Cardiac muscle cell (in vitro differentiated cells and primary cell): ENCODE data around the gene IWS1. TPM values are rescaled to one million over a fixed set of nuclear protein-coding genes. Genes with fewer than 3 reads are reported as not detected.
"Not testable (repeated sequence)": the region's sequence is repeated elsewhere in the genome, so short reads cannot be mapped to it uniquely, and the experiment has no call there.

Source experiments
- DNase-seq, 2 donors: peaks; one replicate each; pipeline versions ENCODE4 v3.0.0 to v3.0.0-alpha.2; 2010 to 2017; ENCODE audit warnings: low read depth in 1 of 2, low spot score in 1 of 2
- H3K27ac ChIP-seq: fragments of 200-600 bp; sonication (generic); 2 replicates; pipeline ENCODE4 v1.5.1; 2016
- H3K27me3 ChIP-seq: fragments of 200-600 bp; sonication (generic); 2 replicates; pipeline ENCODE4 v1.6.0; 2016; ENCODE audit warnings: control low read depth
- H3K36me3 ChIP-seq: fragments of 200-600 bp; sonication (generic); 2 replicates; pipeline ENCODE4 v1.5.1; 2016; ENCODE audit warnings: control low read depth
- H3K4me1 ChIP-seq: fragments of 200-600 bp; sonication (generic); 2 replicates; pipeline ENCODE4 v1.8.1; 2017; ENCODE audit warnings: low read depth, mild to moderate bottlenecking, mixed run types
- H3K4me3 ChIP-seq: fragments of 200-600 bp; sonication (generic); 2 replicates; pipeline ENCODE4 v1.5.1; 2016; ENCODE audit warnings: mild to moderate bottlenecking
- H3K9me3 ChIP-seq: fragments of 200-600 bp; sonication (generic); 2 replicates; pipeline ENCODE4 v1.5.1; 2017; ENCODE audit warnings: low read depth, mild to moderate bottlenecking, control low read depth
- polyA plus RNA-seq: library from polyadenylated mRNA; unstranded; fragments of >200 nt; fragmentation: Nextera tagmentation; extraction: Ambion mirVana; gene quantifications from 2 replicates; pipeline ENCODE4 v1.2.1, GENCODE V29; 2016
- total RNA-seq: library from RNA; depleted of rRNA; stranded (reverse); fragments of >200 nt; gene quantifications from 2 replicates; pipeline ENCODE4 v1.2.3, GENCODE V29; 2016
- TF ChIP-seq, protein P1 (sequence below): IDR thresholded peaks from 2 replicates; pipeline ENCODE4 v1.5.1; 2012; ENCODE audit warnings: low read depth, mild to moderate bottlenecking, low read length

The IWS1 gene
- total and polyA plus RNA-seq, 2 experiments from 2014 or later: 52.4 to 55.6 TPM

GRCh38 chr2:127456960-127457359 lies 69.3 kb downstream of the IWS1 start:
- Histone ChIP-seq H3K27ac (no peak overlapping the region), H3K4me3 (no peak overlapping the region)
- TF ChIP-seq, protein P1, sequence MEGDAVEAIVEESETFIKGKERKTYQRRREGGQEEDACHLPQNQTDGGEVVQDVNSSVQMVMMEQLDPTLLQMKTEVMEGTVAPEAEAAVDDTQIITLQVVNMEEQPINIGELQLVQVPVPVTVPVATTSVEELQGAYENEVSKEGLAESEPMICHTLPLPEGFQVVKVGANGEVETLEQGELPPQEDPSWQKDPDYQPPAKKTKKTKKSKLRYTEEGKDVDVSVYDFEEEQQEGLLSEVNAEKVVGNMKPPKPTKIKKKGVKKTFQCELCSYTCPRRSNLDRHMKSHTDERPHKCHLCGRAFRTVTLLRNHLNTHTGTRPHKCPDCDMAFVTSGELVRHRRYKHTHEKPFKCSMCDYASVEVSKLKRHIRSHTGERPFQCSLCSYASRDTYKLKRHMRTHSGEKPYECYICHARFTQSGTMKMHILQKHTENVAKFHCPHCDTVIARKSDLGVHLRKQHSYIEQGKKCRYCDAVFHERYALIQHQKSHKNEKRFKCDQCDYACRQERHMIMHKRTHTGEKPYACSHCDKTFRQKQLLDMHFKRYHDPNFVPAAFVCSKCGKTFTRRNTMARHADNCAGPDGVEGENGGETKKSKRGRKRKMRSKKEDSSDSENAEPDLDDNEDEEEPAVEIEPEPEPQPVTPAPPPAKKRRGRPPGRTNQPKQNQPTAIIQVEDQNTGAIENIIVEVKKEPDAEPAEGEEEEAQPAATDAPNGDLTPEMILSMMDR: no peak

GRCh38 chr2:127455566-127456493 lies 70.5 kb downstream of the IWS1 start:
- no peaks in the 10 kb centered on the region for H3K36me3 ChIP-seq
- no peak overlapping the region for H3K27ac ChIP-seq
- TF ChIP-seq, protein P1: no peak
- H3K27me3 ChIP-seq: no peaks in the 10 kb centered on the region
- no peak for DNase-seq
- no peaks in the 10 kb centered on the region for H3K9me3 ChIP-seq
- no peak overlapping the region for H3K4me3 ChIP-seq
- peaks cover 5% of the 10 kb centered on the region for H3K4me1 ChIP-seq

More at GRCh38 chr2:127456960-127457359, 69.3 kb downstream of the IWS1 start:
- no peaks in the 10 kb centered on the region for H3K27me3 ChIP-seq
- no peaks in the 10 kb centered on the region for H3K9me3 ChIP-seq
- H3K36me3 ChIP-seq: no peaks in the 10 kb centered on the region
- peaks cover 5% of the 10 kb centered on the region for H3K4me1 ChIP-seq
- no peak for DNase-seq

DNA sequence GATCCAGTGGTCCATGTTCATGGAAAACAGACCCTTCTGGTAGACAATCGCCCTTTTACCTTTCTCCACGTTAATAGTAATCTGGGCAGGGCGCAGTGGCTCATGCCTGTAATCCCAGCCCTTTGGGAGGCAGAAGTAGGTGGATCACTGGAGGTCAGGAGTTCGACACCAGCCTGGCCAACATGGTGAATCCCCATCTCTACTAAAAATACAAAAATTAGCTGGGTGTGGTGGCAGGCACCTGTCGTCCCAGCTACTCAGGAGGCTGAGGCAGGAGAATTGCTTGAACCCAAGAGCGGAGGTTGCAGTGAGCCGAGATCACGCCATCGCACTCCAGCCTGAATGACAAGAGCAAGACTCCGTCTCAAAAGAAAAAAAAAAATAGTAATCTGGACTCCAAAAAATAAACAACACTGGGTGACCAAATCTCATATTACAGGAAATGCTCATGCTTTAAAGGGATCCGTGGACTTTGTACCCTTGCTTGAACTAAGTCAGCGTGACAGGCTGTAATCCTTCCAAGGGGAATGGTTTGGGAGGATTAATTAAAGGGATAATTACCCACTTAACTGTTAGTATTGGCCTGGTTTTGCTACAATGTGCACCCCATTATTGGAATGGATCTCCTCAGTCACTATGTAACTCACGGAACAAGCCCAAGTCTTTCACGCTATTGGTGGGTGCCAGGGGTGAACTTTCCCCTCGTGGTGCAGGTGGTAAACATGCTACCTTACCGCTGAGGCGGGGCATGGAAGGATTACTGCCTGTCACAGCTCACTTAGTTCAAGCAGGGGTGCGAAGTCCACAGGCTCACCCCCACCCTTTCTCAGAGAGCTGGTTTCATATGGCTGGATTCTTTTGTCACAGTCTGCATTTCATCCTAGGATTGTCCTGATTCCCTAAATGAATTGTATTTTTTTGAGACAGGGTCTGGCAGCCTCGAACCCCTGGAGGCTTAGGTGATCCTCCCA lies 71.4 kb downstream of the IWS1 start:
- Histone ChIP-seq H3K4me3 (no peak overlapping the region), H3K27ac (no peak overlapping the region), H3K4me1 (peaks cover 5% of the 10 kb centered on the region), H3K9me3 (no peaks in the 10 kb centered on the region), H3K27me3 (no peaks in the 10 kb centered on the region), H3K36me3 (no peaks in the 10 kb centered on the region)
- DNase-seq: no peak
- TF ChIP-seq, protein P1: no peak

DNA sequence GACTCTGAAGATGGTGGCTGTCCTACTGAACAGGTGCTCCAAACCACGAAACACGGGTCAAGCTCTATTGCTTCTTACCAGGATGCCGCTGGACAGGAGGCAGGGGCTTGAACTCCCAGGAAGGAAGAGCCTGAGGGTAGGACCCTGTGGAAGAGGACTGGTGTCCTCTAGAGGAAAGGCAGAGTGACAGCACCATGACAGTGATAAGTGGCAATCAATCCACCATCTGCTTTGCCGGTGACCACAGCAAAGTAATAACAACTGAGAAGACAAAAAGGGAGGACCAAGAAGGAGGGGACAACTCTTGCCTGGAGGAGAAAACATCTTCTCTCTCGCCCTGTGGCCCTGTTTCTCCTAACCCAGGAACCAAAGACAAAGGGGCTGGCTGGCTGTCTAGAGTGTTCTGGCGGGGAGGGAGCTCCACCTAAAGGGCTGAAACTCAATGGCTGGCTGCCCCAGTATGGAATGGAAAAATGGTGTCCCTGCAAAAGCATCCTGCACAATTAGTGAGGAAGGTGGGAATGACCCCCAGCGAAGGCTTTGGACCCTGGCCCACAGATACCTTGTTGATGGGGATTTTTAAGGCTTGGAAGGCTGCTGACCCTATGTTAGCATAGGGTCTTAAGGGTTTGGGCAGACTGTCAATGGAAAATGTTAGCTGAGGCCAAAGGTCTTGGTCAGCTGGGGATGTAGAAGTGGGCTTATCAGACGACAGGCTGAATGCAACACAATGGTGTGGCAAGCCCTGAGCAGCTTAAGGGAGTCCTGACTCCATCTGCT lies 72.7 kb downstream of the IWS1 start:
- no peaks in the 10 kb centered on the region for H3K27me3 ChIP-seq
- no peaks in the 10 kb centered on the region for H3K9me3 ChIP-seq
- no peak overlapping the region for H3K4me3 ChIP-seq
- TF ChIP-seq, protein P1: peak; percentile 28
- H3K4me1 ChIP-seq: peaks cover 5% of the 10 kb centered on the region
- no peaks in the 10 kb centered on the region for H3K36me3 ChIP-seq
- peak overlapping the region; percentile 52 for H3K27ac ChIP-seq
- DNase-seq: peak; percentile 20 to 21

DNA sequence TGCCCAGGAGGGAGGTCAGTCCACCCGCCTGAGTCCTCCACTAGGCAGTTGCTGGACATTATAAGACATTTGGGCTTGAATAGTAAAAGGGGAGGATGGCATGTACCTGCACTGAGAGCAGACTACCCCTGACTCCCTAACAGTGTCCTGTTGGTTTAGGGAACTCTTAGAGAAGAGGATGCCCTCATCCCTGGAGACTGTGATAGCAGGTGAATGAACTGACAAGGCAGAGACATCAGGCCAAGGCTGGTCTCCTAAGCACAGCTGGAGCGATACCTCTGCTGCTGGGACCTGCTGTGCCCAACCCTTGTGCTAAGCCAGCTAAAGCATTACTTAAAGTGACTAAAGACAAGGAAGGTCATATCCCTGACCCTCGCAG lies 73.3 kb downstream of the IWS1 start:
- TF ChIP-seq, protein P1: no peak
- Histone ChIP-seq H3K9me3 (no peaks in the 10 kb centered on the region), H3K4me1 (peaks cover 5% of the 10 kb centered on the region), H3K27ac (peak overlapping the region; percentile 48), H3K27me3 (no peaks in the 10 kb centered on the region), H3K36me3 (no peaks in the 10 kb centered on the region), H3K4me3 (no peak overlapping the region)
- no peak for DNase-seq

- not testable (repeated sequence) for H3K4me1 ChIP-seq
Measured at GRCh38 chr2:127452423-127452822, 73.9 kb downstream of the IWS1 start.

More at GRCh38 chr2:127452423-127452822, 73.9 kb downstream of the IWS1 start:
- not testable (repeated sequence) for H3K9me3 ChIP-seq, DNase-seq, H3K27me3 ChIP-seq, H3K4me3 ChIP-seq, H3K36me3 ChIP-seq
- peak overlapping the region; percentile 48 for H3K27ac ChIP-seq
